ENCODE data around the gene KMO.

Gene KMO

GRCh38 chr1:241536969-241537368, 4.8 kb downstream of the KMO start:
- no peak for DNase-seq (ENCODE audit: low spot score)

- DNase-seq (ENCODE audit: low spot score) = no peak
Measured at GRCh38 chr1:241542199-241542907, 10.2 kb downstream of the KMO start.

GRCh38 chr1:241548008-241548407, 15.8 kb downstream of the KMO start:
- no peak for DNase-seq (ENCODE audit: low spot score)

GRCh38 chr1:241550318-241550717, 18.1 kb downstream of the KMO start:
- DNase-seq (ENCODE audit: low spot score) = no peak

- no peak for DNase-seq (ENCODE audit: low spot score)
Measured at GRCh38 chr1:241551759-241552638, 19.8 kb downstream of the KMO start.

- DNase-seq (ENCODE audit: low spot score) = no peak
Measured at GRCh38 chr1:241553886-241554592, 21.9 kb downstream of the KMO start.

- DNase-seq (ENCODE audit: low spot score) = no peak
Measured at GRCh38 chr1:241555526-241555925, 23.3 kb downstream of the KMO start.

- DNase-seq (ENCODE audit: low spot score) = no peak
Measured at GRCh38 chr1:241557031-241557430, 24.9 kb downstream of the KMO start.

- DNase-seq (ENCODE audit: low spot score) = no peak
Measured at GRCh38 chr1:241557551-241558193, 25.5 kb downstream of the KMO start.

- DNase-seq (ENCODE audit: low spot score) = no peak
Measured at GRCh38 chr1:241560146-241560848, 28.1 kb downstream of the KMO start.

GRCh38 chr1:241560849-241561187, 28.6 kb downstream of the KMO start:
- no peak for DNase-seq (ENCODE audit: low spot score)

- no peak for DNase-seq (ENCODE audit: low spot score)
Measured at GRCh38 chr1:241569848-241570247, 37.7 kb downstream of the KMO start.

GRCh38 chr1:241574154-241574553, 42.0 kb downstream of the KMO start:
- no peak for DNase-seq (ENCODE audit: low spot score)

GRCh38 chr1:241579434-241579833, 47.3 kb downstream of the KMO start:
- DNase-seq (ENCODE audit: low spot score) = no peak

- no peak for DNase-seq (ENCODE audit: low spot score)
Measured at GRCh38 chr1:241582921-241583321, 50.7 kb downstream of the KMO start.

GRCh38 chr1:241586905-241587512, 54.8 kb downstream of the KMO start:
- DNase-seq (ENCODE audit: low spot score) = no peak

GRCh38 chr1:241589521-241589920, 57.3 kb downstream of the KMO start:
- no peak for DNase-seq (ENCODE audit: low spot score)

GRCh38 chr1:241590719-241591118, 58.5 kb downstream of the KMO start:
- no peak for DNase-seq (ENCODE audit: low spot score)

GRCh38 chr1:241591317-241591716, 59.1 kb downstream of the KMO start:
- DNase-seq (ENCODE audit: low spot score) = no peak

- DNase-seq (ENCODE audit: low spot score) = no peak
Measured at GRCh38 chr1:241591736-241592135, 59.6 kb downstream of the KMO start.

- no peak for DNase-seq (ENCODE audit: low spot score)
Measured at GRCh38 chr1:241592273-241592958, 60.2 kb downstream of the KMO start.
